Measurements from ENCODE around the gene DLEC1.
"Not testable (repeated sequence)": the region's sequence is repeated elsewhere in the genome, so short reads cannot be mapped to it uniquely, and the experiment has no call there.

Gene DLEC1

GRCh38 chr3:38029400-38030125 is 9.4 kb upstream of the DLEC1 start, which contains the start of gene PLCD1:
PLCD1 (minus strand) TSS chr3:38029642; CDS start chr3:38029539, 103 bp downstream.
- Histone ChIP-seq H3K9me3 (ENCODE audit: insufficient read depth, low read length) (no peaks in the 10 kb centered on the region), H3K36me3 (ENCODE audit: insufficient read depth, insufficient read length, low read length) (no peaks in the 10 kb centered on the region), H3K4me3 (ENCODE audit: insufficient read length, low read depth) (peak within 1 kb of the TSS; percentile 69), H3K4me1 (ENCODE audit: insufficient read depth, insufficient read length) (peaks cover 19% of the 10 kb centered on the region), H3K9ac (ENCODE audit: insufficient read length, low read depth) (peak within 1 kb of the TSS; percentile 79), H3K27me3 (ENCODE audit: insufficient read depth, insufficient read length) (peaks cover 68% of the 10 kb centered on the region)
- DNase-seq (ENCODE audit: low read depth, low spot score): no peak
- TF ChIP-seq YY1 (IDR thresholded peaks at IDR 0.05; ENCODE audit: insufficient read depth, insufficient read length): no peak
- TF ChIP-seq ZNF274 (IDR thresholded peaks at IDR 0.05; ENCODE audit: low read depth, low read length): no peak
- TF ChIP-seq SUZ12 (IDR thresholded peaks at IDR 0.05; ENCODE audit: extremely low read depth, insufficient read depth, insufficient read length): no peak

GRCh38 chr3:38030126-38031021 is 8.6 kb upstream of the DLEC1 start:
- peaks cover 19% of the 10 kb centered on the region for H3K4me1 ChIP-seq (ENCODE audit: insufficient read depth, insufficient read length)
- no peaks in the 10 kb centered on the region for H3K9me3 ChIP-seq (ENCODE audit: insufficient read depth, low read length)
- peaks cover 68% of the 10 kb centered on the region for H3K27me3 ChIP-seq (ENCODE audit: insufficient read depth, insufficient read length)
- no peak for TF ChIP-seq SUZ12 (IDR thresholded peaks at IDR 0.05; ENCODE audit: extremely low read depth, insufficient read depth, insufficient read length)
- TF ChIP-seq ZNF274 (IDR thresholded peaks at IDR 0.05; ENCODE audit: low read depth, low read length): no peak
- no peak for TF ChIP-seq YY1 (IDR thresholded peaks at IDR 0.05; ENCODE audit: insufficient read depth, insufficient read length)
- H3K36me3 ChIP-seq (ENCODE audit: insufficient read depth, insufficient read length, low read length): no peaks in the 10 kb centered on the region
- peak overlapping the region; percentile 58 for H3K9ac ChIP-seq (ENCODE audit: insufficient read length, low read depth)
- DNase-seq (ENCODE audit: low read depth, low spot score): no peak
- peak overlapping the region; percentile 55 for H3K4me3 ChIP-seq (ENCODE audit: insufficient read length, low read depth)

- Histone ChIP-seq H3K36me3 (ENCODE audit: insufficient read depth, insufficient read length, low read length) (no peaks in the 10 kb centered on the region), H3K4me3 (ENCODE audit: insufficient read length, low read depth) (no peak overlapping the region), H3K9me3 (ENCODE audit: insufficient read depth, low read length) (no peaks in the 10 kb centered on the region), H3K27me3 (ENCODE audit: insufficient read depth, insufficient read length) (peaks cover 60% of the 10 kb centered on the region), H3K9ac (ENCODE audit: insufficient read length, low read depth) (no peak overlapping the region), H3K4me1 (ENCODE audit: insufficient read depth, insufficient read length) (peaks cover 19% of the 10 kb centered on the region)
- no peak for DNase-seq (ENCODE audit: low read depth, low spot score)
- TF ChIP-seq ZNF274 (IDR thresholded peaks at IDR 0.05; ENCODE audit: low read depth, low read length): no peak
- TF ChIP-seq SUZ12 (IDR thresholded peaks at IDR 0.05; ENCODE audit: extremely low read depth, insufficient read depth, insufficient read length): no peak
- TF ChIP-seq YY1 (IDR thresholded peaks at IDR 0.05; ENCODE audit: insufficient read depth, insufficient read length): no peak
Observed at GRCh38 chr3:38031022-38031994, 7.7 kb upstream of the DLEC1 start.

GRCh38 chr3:38032328-38032865 is 6.6 kb upstream of the DLEC1 start:
- Histone ChIP-seq H3K36me3 (ENCODE audit: insufficient read depth, insufficient read length, low read length) (no peaks in the 10 kb centered on the region), H3K9ac (ENCODE audit: insufficient read length, low read depth) (no peak overlapping the region), H3K9me3 (ENCODE audit: insufficient read depth, low read length) (no peaks in the 10 kb centered on the region), H3K4me1 (ENCODE audit: insufficient read depth, insufficient read length) (peaks cover 22% of the 10 kb centered on the region), H3K4me3 (ENCODE audit: insufficient read length, low read depth) (no peak overlapping the region), H3K27me3 (ENCODE audit: insufficient read depth, insufficient read length) (peaks cover 50% of the 10 kb centered on the region)
- no peak for TF ChIP-seq ZNF274 (IDR thresholded peaks at IDR 0.05; ENCODE audit: low read depth, low read length)
- no peak for TF ChIP-seq SUZ12 (IDR thresholded peaks at IDR 0.05; ENCODE audit: extremely low read depth, insufficient read depth, insufficient read length)
- TF ChIP-seq YY1 (IDR thresholded peaks at IDR 0.05; ENCODE audit: insufficient read depth, insufficient read length): no peak
- no peak for DNase-seq (ENCODE audit: low read depth, low spot score)

- H3K27me3 ChIP-seq (ENCODE audit: insufficient read depth, insufficient read length): peaks cover 44% of the 10 kb centered on the region
- not testable (repeated sequence) for H3K4me3 ChIP-seq (ENCODE audit: insufficient read length, low read depth); H3K9me3 ChIP-seq (ENCODE audit: insufficient read depth, low read length); H3K36me3 ChIP-seq (ENCODE audit: insufficient read depth, insufficient read length, low read length); H3K9ac ChIP-seq (ENCODE audit: insufficient read length, low read depth); DNase-seq (ENCODE audit: low read depth, low spot score)
- H3K4me1 ChIP-seq (ENCODE audit: insufficient read depth, insufficient read length): peaks cover 20% of the 10 kb centered on the region
Observed at GRCh38 chr3:38033586-38033985, 5.4 kb upstream of the DLEC1 start.

- H3K9ac ChIP-seq (ENCODE audit: insufficient read length, low read depth); H3K36me3 ChIP-seq (ENCODE audit: insufficient read depth, insufficient read length, low read length); H3K4me3 ChIP-seq (ENCODE audit: insufficient read length, low read depth); DNase-seq (ENCODE audit: low read depth, low spot score); H3K9me3 ChIP-seq (ENCODE audit: insufficient read depth, low read length): not testable (repeated sequence)
- Histone ChIP-seq H3K4me1 (ENCODE audit: insufficient read depth, insufficient read length) (peaks cover 19% of the 10 kb centered on the region), H3K27me3 (ENCODE audit: insufficient read depth, insufficient read length) (peaks cover 44% of the 10 kb centered on the region)
Observed at GRCh38 chr3:38034335-38034734, 4.7 kb upstream of the DLEC1 start.

Measured in NT2/D1 (cell line).